Muscle layer of duodenum (tissue), 2 donors: ENCODE results near the gene RGCC.

ENCODE experiments used
- H3K27ac ChIP-seq: one replicate; pipeline ENCODE4 v1.7.0; 2013; ENCODE audit warnings: mild to moderate bottlenecking, low read length
- H3K27me3 ChIP-seq: one replicate; pipeline ENCODE4 v1.7.0; 2013; ENCODE audit warnings: low read depth, mild to moderate bottlenecking, control low read depth, low read length
- H3K36me3 ChIP-seq, 2 donors: one replicate each; pipeline ENCODE4 v1.7.0; 2013; ENCODE audit warnings: low read length in 2 of 2, control low read depth in 1 of 2, mild to moderate bottlenecking in 1 of 2; ENCODE audit not compliant: insufficient read depth in 2 of 2, control insufficient read depth in 1 of 2
- H3K4me1 ChIP-seq, 2 donors: one replicate each; pipeline ENCODE4 v1.7.0; 2013; ENCODE audit warnings: low read length in 2 of 2, mild to moderate bottlenecking in 2 of 2, control low read depth in 1 of 2, moderate library complexity in 1 of 2; ENCODE audit not compliant: insufficient read depth in 2 of 2, control insufficient read depth in 1 of 2
- H3K4me3 ChIP-seq, 2 donors: one replicate each; pipeline ENCODE4 v1.7.0; 2013; ENCODE audit warnings: low read length in 2 of 2, low read depth in 1 of 2, mild to moderate bottlenecking in 1 of 2
- H3K9me3 ChIP-seq, 2 donors: one replicate each; pipeline ENCODE4 v1.7.0; 2013; ENCODE audit warnings: low read length in 2 of 2, control low read depth in 1 of 2, mild to moderate bottlenecking in 1 of 2; ENCODE audit not compliant: control insufficient read depth in 1 of 2
- donor health status: healthy.

Gene RGCC

DNA sequence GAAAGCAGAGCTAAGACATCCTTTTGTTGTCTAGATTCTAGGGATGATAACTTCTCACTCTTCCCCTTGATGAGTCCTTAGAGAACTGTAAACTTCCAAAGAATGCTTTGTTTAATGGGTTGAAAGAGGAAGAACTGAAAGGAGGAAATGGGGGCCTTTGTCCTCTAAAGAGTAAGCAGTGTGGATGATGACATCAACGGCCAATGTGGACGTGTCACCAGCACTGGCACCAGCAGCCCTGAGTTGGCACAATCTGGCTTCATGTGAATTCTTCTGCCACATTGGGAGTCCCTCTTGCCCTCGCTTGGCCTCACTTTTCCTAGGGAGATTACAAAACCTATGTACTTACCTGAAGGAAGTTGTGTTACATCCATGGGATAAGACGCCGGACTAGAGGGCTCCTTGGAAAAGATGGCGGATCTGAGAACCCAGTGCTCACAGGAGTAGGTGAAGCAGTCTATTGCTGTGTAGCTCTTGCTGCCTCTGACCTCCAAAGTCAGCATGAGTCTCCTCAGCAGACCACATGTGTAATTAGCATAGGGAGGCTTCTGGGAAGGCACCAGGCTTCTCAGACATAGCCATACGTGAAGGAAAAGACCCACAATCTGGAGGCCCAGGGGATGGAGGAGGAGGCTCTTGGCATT, 62.8 kb downstream of the RGCC start:
- Histone ChIP-seq H3K9me3 (no peaks in the 10 kb centered on the region), H3K27ac (no peak overlapping the region), H3K4me1 (no peaks in the 10 kb centered on the region), H3K27me3 (no peaks in the 10 kb centered on the region), H3K36me3 (no peaks in the 10 kb centered on the region), H3K4me3 (no peak overlapping the region)
